Stimulated activated CD4-positive, alpha-beta T cell treated with anti-CD3 and anti-CD28 coated beads, Interleukin-4, amount 100 ng/mL, for 48 hours (primary cell): Measurements from ENCODE around the gene FRMD4A.
"Not testable (repeated sequence)": the region's sequence is repeated elsewhere in the genome, so short reads cannot be mapped to it uniquely, and the experiment has no call there.

ENCODE experiments used
- DNase-seq, 2 donors: peaks; one replicate each; pipeline ENCODE4 v3.0.0-alpha.2; 2020; ENCODE audit warnings: low read depth in 2 of 2

The FRMD4A gene

DNA sequence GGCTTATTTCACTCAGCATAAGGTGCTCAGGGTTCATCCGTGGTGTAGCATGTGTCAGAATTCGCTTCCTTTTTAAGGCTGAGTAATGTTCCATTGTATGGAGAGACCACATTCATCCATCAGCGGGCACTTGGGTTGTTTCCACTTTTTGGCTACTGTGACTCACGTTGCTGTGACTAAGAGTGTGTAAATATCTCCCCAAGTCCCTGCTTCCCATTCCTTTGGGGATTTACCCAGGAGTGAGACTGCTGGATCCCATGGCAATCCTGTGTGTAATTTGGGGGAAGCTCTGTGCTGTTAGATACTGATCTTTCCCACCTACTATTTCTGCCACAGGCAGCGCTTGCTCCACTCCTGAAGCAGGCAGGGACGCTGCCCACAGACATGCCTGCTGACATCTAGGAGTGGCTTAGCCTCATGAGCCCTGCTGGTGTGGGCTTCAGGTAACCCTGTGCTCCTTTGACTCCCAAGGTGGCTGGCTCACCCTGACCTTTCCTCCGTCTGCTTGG, 346.0 kb downstream of the FRMD4A start:
- no peak for DNase-seq

DNA sequence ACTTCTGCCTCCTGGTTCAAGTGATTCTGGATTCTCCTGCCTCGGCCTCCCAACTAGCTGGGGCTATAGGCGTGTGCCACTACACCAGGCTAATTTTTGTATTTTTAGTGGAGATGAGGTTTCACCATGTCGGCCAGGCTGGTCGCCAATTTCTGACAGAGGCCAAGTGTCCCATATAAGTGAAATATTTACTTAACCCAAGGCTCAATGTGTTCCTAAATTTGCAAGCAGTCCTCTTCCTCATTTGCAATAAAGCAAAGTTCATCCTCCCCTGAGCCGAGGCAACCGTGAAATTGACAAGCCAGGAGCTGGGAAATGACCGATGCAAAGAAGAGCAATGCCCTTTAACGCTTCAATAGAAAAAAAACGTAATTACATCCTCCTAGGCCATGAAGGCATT, 347.7 kb downstream of the FRMD4A start:
- no peak for DNase-seq

GRCh38 chr10:13978533-13979115, 352.1 kb downstream of the FRMD4A start:
- DNase-seq = no peak

GRCh38 chr10:13977861-13978532, 352.7 kb downstream of the FRMD4A start:
- DNase-seq = no peak

DNA sequence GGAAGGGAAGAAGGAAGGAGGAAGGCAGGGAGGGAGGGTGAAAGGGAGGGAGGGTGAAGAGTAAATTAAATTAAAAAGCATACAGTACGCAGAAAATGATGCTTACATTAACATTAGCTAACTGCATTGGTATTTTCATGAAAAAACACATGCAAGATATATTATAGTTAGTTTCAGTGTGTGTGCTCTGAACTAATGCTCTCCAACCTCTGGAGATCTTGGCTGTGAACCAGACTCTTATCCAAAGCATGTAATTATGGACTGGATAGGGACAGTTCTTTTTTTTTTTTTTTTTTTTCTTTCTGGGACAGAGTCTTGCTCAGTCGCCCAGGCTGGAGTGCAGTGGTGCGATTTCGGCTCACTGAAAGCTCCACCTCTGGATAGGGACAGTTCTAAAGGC, 357.0 kb downstream of the FRMD4A start:
- DNase-seq = no peak

GRCh38 chr10:13972609-13973008, 358.1 kb downstream of the FRMD4A start:
- no peak for DNase-seq

GRCh38 chr10:13971601-13972475, 358.9 kb downstream of the FRMD4A start:
- no peak for DNase-seq

- DNase-seq = no peak
These were observed 359.8 kb downstream of the FRMD4A start for GRCh38 chr10:13970957-13971353.

- no peak for DNase-seq
These were observed 360.3 kb downstream of the FRMD4A start for GRCh38 chr10:13970236-13970956.

- no peak for DNase-seq
These were observed 361.0 kb downstream of the FRMD4A start for GRCh38 chr10:13969792-13970140.

DNA sequence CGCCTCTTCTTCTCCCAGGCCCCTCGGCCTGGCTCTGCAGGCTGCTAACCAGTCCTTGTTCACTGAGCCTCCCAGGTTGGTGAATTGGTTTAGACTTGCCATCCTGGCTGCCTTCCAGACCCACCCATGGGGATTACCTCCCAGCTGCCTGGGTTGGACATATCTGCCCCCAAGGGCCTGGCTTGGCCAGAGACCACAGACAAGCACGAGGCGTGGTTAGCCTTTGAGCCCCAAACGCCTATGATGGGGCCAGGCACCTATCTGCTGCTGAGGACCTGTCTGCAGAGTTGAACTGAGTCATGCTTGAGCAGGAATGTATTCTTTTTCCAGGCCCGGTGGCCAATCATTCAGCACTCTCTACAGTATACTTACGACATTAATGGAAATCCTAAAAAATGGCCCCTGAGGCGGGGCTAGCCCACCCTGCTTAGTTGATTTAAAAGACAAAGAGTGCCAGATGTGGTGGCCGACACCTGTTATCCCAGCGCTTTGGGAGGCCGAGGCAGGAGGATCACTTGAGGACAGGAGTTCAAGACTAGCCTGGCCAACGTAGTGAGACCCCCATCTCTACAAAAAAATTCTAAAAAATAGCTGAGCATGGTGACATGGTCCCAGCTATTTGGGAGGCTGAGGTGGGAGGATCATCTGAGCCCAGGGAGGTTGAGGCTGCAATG, 361.5 kb downstream of the FRMD4A start:
- DNase-seq = no peak

DNA sequence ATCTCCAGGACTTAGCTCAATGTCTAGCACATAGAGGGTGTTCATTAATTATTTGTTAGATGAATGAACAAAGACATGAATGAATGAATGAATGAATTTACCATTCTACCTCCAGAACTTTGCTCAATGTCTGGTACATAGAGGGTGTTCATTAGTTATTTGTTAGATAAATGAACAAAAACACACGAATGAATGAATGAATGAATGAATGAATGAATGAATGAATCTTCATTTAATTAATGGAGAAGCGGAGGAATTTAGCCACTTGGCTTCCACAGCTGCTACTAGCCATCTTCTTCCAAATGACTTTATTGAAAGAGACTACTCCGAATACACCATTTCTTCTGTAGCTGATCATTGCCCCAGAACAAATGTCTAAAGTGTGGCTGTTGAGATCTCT, 368.9 kb downstream of the FRMD4A start:
- no peak for DNase-seq

- no peak for DNase-seq
These were observed 369.6 kb downstream of the FRMD4A start for GRCh38 chr10:13961097-13961496.

GRCh38 chr10:13960603-13961002, 370.1 kb downstream of the FRMD4A start:
- no peak for DNase-seq

- no peak for DNase-seq
These were observed 371.0 kb downstream of the FRMD4A start for GRCh38 chr10:13959443-13960359.

GRCh38 chr10:13957856-13958255, 372.9 kb downstream of the FRMD4A start:
- no peak for DNase-seq

DNA sequence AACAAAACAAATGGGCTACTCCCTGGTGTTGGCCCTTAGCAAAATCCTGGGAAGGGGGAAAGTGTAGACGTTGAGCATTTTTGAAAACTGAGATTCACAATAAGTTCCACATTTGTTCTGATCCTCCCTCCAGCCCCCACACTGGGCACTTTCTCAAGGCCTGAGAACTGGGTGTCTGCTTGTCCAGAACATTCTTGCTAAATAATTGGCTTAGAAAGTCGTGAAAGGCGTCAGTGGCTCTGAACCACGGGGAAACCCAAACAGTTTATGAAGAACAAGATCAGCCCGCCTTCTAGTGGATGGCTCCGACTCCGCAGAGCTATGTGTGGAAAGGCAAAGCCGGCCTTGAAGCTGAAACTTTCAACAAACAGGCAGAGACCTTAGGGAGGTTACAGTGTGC, 373.9 kb downstream of the FRMD4A start:
- DNase-seq = no peak

DNA sequence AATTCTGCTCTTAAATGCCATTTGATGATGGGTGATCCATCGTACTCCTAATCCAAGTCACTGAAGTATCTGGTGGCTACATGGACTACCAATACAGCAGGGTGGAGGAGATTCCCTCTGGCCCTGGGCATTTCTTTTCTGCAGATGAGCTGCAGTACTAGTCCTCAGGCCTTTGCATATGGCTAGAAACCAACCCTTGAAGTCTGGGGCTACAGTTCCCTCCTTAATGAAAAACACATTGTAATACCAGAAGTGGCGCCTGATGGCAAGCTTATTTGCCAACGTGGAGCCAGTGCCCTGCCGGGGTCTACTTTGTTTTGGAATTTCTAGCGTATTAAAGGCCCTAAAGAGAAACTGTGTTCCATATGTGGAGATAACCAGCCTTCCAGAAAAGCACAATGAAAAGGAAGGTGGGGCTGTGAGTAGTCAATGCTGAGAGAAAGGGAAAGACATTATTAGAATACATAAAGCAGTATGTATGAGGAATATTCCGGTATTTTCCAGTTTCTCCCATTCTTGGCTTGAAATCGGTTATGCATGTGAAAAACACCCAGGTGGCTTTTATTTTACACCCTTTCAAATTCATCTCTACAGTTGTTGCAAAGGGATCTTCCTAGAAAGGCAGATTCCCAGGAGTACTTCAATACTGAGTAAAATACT, 375.2 kb downstream of the FRMD4A start:
- no peak for DNase-seq

- not testable (repeated sequence) for DNase-seq
These were observed 376.5 kb downstream of the FRMD4A start for GRCh38 chr10:13954195-13954594.

GRCh38 chr10:13953371-13953770, 377.4 kb downstream of the FRMD4A start:
- DNase-seq = no peak
